ENCODE results near the gene WFDC11.

Gene WFDC11

GRCh38 chr20:45670139-45670538, at the start of gene WFDC11:
TSS of gene WFDC11 (minus strand) at chr20:45670239. CDS start at chr20:45650600, 19,639 bp downstream.
- TF ChIP-seq TCF12 (IDR thresholded peaks at IDR 0.05; ENCODE audit: low read depth): no peak
- no peak for TF ChIP-seq USF1 (IDR thresholded peaks at IDR 0.05)
- no peak for TF ChIP-seq EP300 (IDR thresholded peaks at IDR 0.05; ENCODE audit: borderline replicate concordance)
- TF ChIP-seq TAF1 (IDR thresholded peaks at IDR 0.05; ENCODE audit: low read depth): no peak
- TF ChIP-seq ZBTB7A (IDR thresholded peaks at IDR 0.05; ENCODE audit: low read depth): no peak
- no peak for TF ChIP-seq TEAD4 (IDR thresholded peaks at IDR 0.05)
- TF ChIP-seq REST (IDR thresholded peaks at IDR 0.05; ENCODE audit: low read depth): no peak
- TF ChIP-seq MAX (IDR thresholded peaks at IDR 0.05): no peak
- no peak for TF ChIP-seq FOXM1 (IDR thresholded peaks at IDR 0.05; ENCODE audit: borderline replicate concordance, low read depth)
- TF ChIP-seq CREB1 (IDR thresholded peaks at IDR 0.05; ENCODE audit: low read depth): no peak
- TF ChIP-seq RAD21 (IDR thresholded peaks at IDR 0.05; ENCODE audit: low read depth): no peak
- no peak for TF ChIP-seq CEBPB (IDR thresholded peaks at IDR 0.05)

- TF ChIP-seq NFIC (IDR thresholded peaks at IDR 0.05): no peak
- TF ChIP-seq TAF1 (IDR thresholded peaks at IDR 0.05; ENCODE audit: low read depth): no peak
- TF ChIP-seq EP300 (IDR thresholded peaks at IDR 0.05; ENCODE audit: borderline replicate concordance): no peak
- TF ChIP-seq CREB1 (IDR thresholded peaks at IDR 0.05; ENCODE audit: low read depth): no peak
- no peak for TF ChIP-seq TEAD4 (IDR thresholded peaks at IDR 0.05)
- no peak for TF ChIP-seq ZBTB7A (IDR thresholded peaks at IDR 0.05; ENCODE audit: low read depth)
- TF ChIP-seq TCF12 (IDR thresholded peaks at IDR 0.05; ENCODE audit: low read depth): no peak
- TF ChIP-seq REST (IDR thresholded peaks at IDR 0.05; ENCODE audit: low read depth): no peak
- TF ChIP-seq FOXM1 (IDR thresholded peaks at IDR 0.05; ENCODE audit: borderline replicate concordance, low read depth): no peak
- no peak for TF ChIP-seq RAD21 (IDR thresholded peaks at IDR 0.05; ENCODE audit: low read depth)
- TF ChIP-seq EGR1 (IDR thresholded peaks at IDR 0.05): no peak
- TF ChIP-seq YY1 (IDR thresholded peaks at IDR 0.05; ENCODE audit: low read depth): no peak
- no peak for TF ChIP-seq MAX (IDR thresholded peaks at IDR 0.05)
- no peak for TF ChIP-seq CEBPB (IDR thresholded peaks at IDR 0.05)
- no peak for TF ChIP-seq USF1 (IDR thresholded peaks at IDR 0.05)
Measured at GRCh38 chr20:45704969-45705637, 35.1 kb upstream of the WFDC11 start, which contains the start of gene WFDC10B. TSS of gene WFDC10B (minus strand) at chr20:45705019. CDS start at chr20:45685992, 19,027 bp downstream.

GRCh38 chr20:45701873-45702272, 31.8 kb upstream of the WFDC11 start, which contains the start of gene WFDC13:
TSS of gene WFDC13 (plus strand) at chr20:45702038. CDS start at chr20:45702124, 86 bp downstream.
- no peak for TF ChIP-seq EP300 (IDR thresholded peaks at IDR 0.05; ENCODE audit: borderline replicate concordance)
- TF ChIP-seq ZBTB7A (IDR thresholded peaks at IDR 0.05; ENCODE audit: low read depth): no peak
- no peak for TF ChIP-seq USF1 (IDR thresholded peaks at IDR 0.05)
- no peak for TF ChIP-seq MAX (IDR thresholded peaks at IDR 0.05)
- TF ChIP-seq TAF1 (IDR thresholded peaks at IDR 0.05; ENCODE audit: low read depth): no peak
- TF ChIP-seq NFIC (IDR thresholded peaks at IDR 0.05): no peak
- TF ChIP-seq TEAD4 (IDR thresholded peaks at IDR 0.05): no peak
- TF ChIP-seq REST (IDR thresholded peaks at IDR 0.05; ENCODE audit: low read depth): no peak
- TF ChIP-seq RAD21 (IDR thresholded peaks at IDR 0.05; ENCODE audit: low read depth): no peak
- no peak for TF ChIP-seq FOXM1 (IDR thresholded peaks at IDR 0.05; ENCODE audit: borderline replicate concordance, low read depth)
- TF ChIP-seq YY1 (IDR thresholded peaks at IDR 0.05; ENCODE audit: low read depth): no peak
- TF ChIP-seq EGR1 (IDR thresholded peaks at IDR 0.05): no peak
- no peak for TF ChIP-seq CREB1 (IDR thresholded peaks at IDR 0.05; ENCODE audit: low read depth)

Measured in Ishikawa (cell line).